SW480 (cell line): ENCODE data around the gene KIF21B.
A peak's percentile ranks its signal among the peaks of the same experiment; 100 is the strongest.

Experiments
- DNase-seq: peaks from one replicate; pipeline ENCODE4 v3.0.0-alpha.2; 2016; ENCODE audit warnings: low spot score

The KIF21B gene

GRCh38 chr1:201019321-201019977 lies 4.1 kb downstream of the KIF21B start:
- peak; percentile 91 for DNase-seq

GRCh38 chr1:201017828-201018163 lies 5.7 kb downstream of the KIF21B start:
- no peak for DNase-seq

GRCh38 chr1:201016943-201017827 lies 6.3 kb downstream of the KIF21B start:
- no peak for DNase-seq

GRCh38 chr1:201016211-201016651 lies 7.3 kb downstream of the KIF21B start:
- peak; percentile 26 for DNase-seq

GRCh38 chr1:201015551-201016091 lies 7.9 kb downstream of the KIF21B start:
- peak; percentile 29 for DNase-seq

GRCh38 chr1:201014816-201015200 lies 8.7 kb downstream of the KIF21B start:
- DNase-seq = no peak

- DNase-seq = no peak
Measured at GRCh38 chr1:201013991-201014815, 9.3 kb downstream of the KIF21B start.

GRCh38 chr1:201013031-201013485 lies 10.5 kb downstream of the KIF21B start:
- DNase-seq = no peak

GRCh38 chr1:201011616-201012015 lies 11.9 kb downstream of the KIF21B start:
- DNase-seq = no peak

GRCh38 chr1:201009962-201010645 lies 13.4 kb downstream of the KIF21B start:
- no peak for DNase-seq

- no peak for DNase-seq
Measured at GRCh38 chr1:201008666-201009360, 14.7 kb downstream of the KIF21B start.

- no peak for DNase-seq
Measured at GRCh38 chr1:201007481-201007880, 16.0 kb downstream of the KIF21B start.

GRCh38 chr1:201006450-201006849 lies 17.1 kb downstream of the KIF21B start:
- no peak for DNase-seq

- no peak for DNase-seq
Measured at GRCh38 chr1:201004732-201005131, 18.8 kb downstream of the KIF21B start.

GRCh38 chr1:201004154-201004553 lies 19.4 kb downstream of the KIF21B start:
- DNase-seq = no peak

- DNase-seq = no peak
Measured at GRCh38 chr1:201002510-201002909, 21.0 kb downstream of the KIF21B start.

- no peak for DNase-seq
Measured at GRCh38 chr1:201001962-201002361, 21.6 kb downstream of the KIF21B start.

GRCh38 chr1:201000391-201000790 lies 23.1 kb downstream of the KIF21B start:
- no peak for DNase-seq

- DNase-seq = no peak
Measured at GRCh38 chr1:200999667-201000066, 23.8 kb downstream of the KIF21B start.

- no peak for DNase-seq
Measured at GRCh38 chr1:200998323-200998722, 25.2 kb downstream of the KIF21B start.
